HEK293T (cell line): ENCODE results near the gene FBXW8.

ENCODE experiments used
- BHLHE40 ChIP-seq: fragments of 450-650 bp; IDR thresholded peaks from 2 replicates; pipeline ENCODE4 v1.6.1; 2016; ENCODE audit warnings: mild to moderate bottlenecking, moderate library complexity, borderline replicate concordance
- CTBP1 ChIP-seq: fragments of 450-650 bp; IDR thresholded peaks from 2 replicates; pipeline ENCODE4 v1.6.1; 2016; ENCODE audit warnings: borderline replicate concordance
- ELF4 ChIP-seq: fragments of 450-650 bp; IDR thresholded peaks from 2 replicates; pipeline ENCODE4 v1.6.1; 2017; ENCODE audit warnings: antibody characterized with exemption
- FOXK2 ChIP-seq: fragments of 450-650 bp; IDR thresholded peaks from 2 replicates; pipeline ENCODE4 v1.6.1; 2016; ENCODE audit warnings: mild to moderate bottlenecking
- FOXM1 ChIP-seq: fragments of 450-650 bp; IDR thresholded peaks from 2 replicates; pipeline ENCODE4 v1.6.1; 2017; ENCODE audit warnings: mild to moderate bottlenecking, borderline replicate concordance
- HDGF ChIP-seq: fragments of 450-650 bp; IDR thresholded peaks from 2 replicates; pipeline ENCODE4 v1.6.1; 2017; ENCODE audit warnings: antibody characterized with exemption, borderline replicate concordance
- LEF1 ChIP-seq: fragments of 450-650 bp; IDR thresholded peaks from 2 replicates; pipeline ENCODE4 v1.6.1; 2017; ENCODE audit warnings: mild to moderate bottlenecking, borderline replicate concordance
- NFRKB ChIP-seq: fragments of 450-650 bp; IDR thresholded peaks from 2 replicates; pipeline ENCODE4 v1.6.1; 2016; ENCODE audit warnings: mild to moderate bottlenecking, moderate library complexity
- PKNOX1 ChIP-seq: fragments of 450-650 bp; IDR thresholded peaks from 2 replicates; pipeline ENCODE4 v1.6.1; 2016
- SP1 ChIP-seq: fragments of 450-650 bp; IDR thresholded peaks from 2 replicates; pipeline ENCODE4 v1.6.1; 2017
- SUZ12 ChIP-seq: fragments of 450-650 bp; IDR thresholded peaks from 2 replicates; pipeline ENCODE4 v1.6.1; 2016; ENCODE audit warnings: mild to moderate bottlenecking
- ZNF384 ChIP-seq: fragments of 450-650 bp; IDR thresholded peaks from 2 replicates; pipeline ENCODE4 v1.6.1; 2016

GRCh38 chr12:116920939-116921338 is 10.2 kb downstream of the FBXW8 start:
- TF ChIP-seq ELF4 = no peak
- TF ChIP-seq LEF1 = no peak
- TF ChIP-seq FOXM1 = no peak
- TF ChIP-seq NFRKB = no peak
- TF ChIP-seq CTBP1 = no peak
- no peak for TF ChIP-seq BHLHE40
- no peak for TF ChIP-seq HDGF
- no peak for TF ChIP-seq FOXK2
- no peak for TF ChIP-seq SP1
- TF ChIP-seq ZNF384 = no peak
- TF ChIP-seq SUZ12 = no peak
- peak; percentile 83 for TF ChIP-seq PKNOX1
